H1 (cell line): Measurements from ENCODE around the gene CEACAM6. TPM values are rescaled to one million over a fixed set of nuclear protein-coding genes. Genes with fewer than 3 reads are reported as not detected.

Experiments
- CEBPB ChIP-seq: IDR thresholded peaks from 2 replicates; pipeline ENCODE4 v1.6.1; 2012; ENCODE audit warnings: low read depth, low read length
- CREB1 ChIP-seq: IDR thresholded peaks from 2 replicates; pipeline ENCODE4 v1.6.1; 2012; ENCODE audit warnings: inconsistent platforms
- CTBP2 ChIP-seq: IDR thresholded peaks from 2 replicates; pipeline ENCODE4 v1.7.0; 2011; ENCODE audit warnings: borderline replicate concordance, mild to moderate bottlenecking, moderate library complexity, mixed read lengths, low read length; ENCODE audit not compliant: insufficient read depth, insufficient read length
- EP300 ChIP-seq, 2 experiments: IDR thresholded peaks; 1 replicate in 1 of 2; 2 replicates in 1 of 2; pipeline ENCODE4 v1.6.1; 2011 to 2012; ENCODE audit warnings: low read depth in 2 of 2, low read length in 2 of 2, mild to moderate bottlenecking in 2 of 2, borderline replicate concordance in 1 of 2, inconsistent platforms in 1 of 2, moderate library complexity in 1 of 2
- HDAC6 ChIP-seq: IDR thresholded peaks from one replicate; pipeline ENCODE4 v1.7.1; 2012; ENCODE audit warnings: low read depth, mild to moderate bottlenecking, inconsistent platforms, low read length, moderate library complexity
- USF2 ChIP-seq: IDR thresholded peaks from 2 replicates; pipeline ENCODE4 v1.6.1; 2011; ENCODE audit warnings: low read length, improper control_type of control experiment
- polyA plus RNA-seq, 7 experiments: library from polyadenylated mRNA; depleted of rRNA in 3 of 7; stranded (reverse) in 5 of 7; unstranded in 2 of 7; fragments of >200 nt in 5 of 7; fragments of 200-250 nt in 2 of 7; gene quantifications; 1 replicate in 5 of 7; 2 replicates in 1 of 7; 4 replicates in 1 of 7; pipeline versions ENCODE4 v1.2.1 to v1.2.3, GENCODE V29; 2011 to 2013; ENCODE audit warnings: missing spikeins in 2 of 7, mixed read lengths in 2 of 7
- total RNA-seq: library from RNA; stranded (reverse); fragmentation: NEBNext Ultra II Directional; extraction: Animal tissue kit (Norgen Biotek cat#: 25700); gene quantifications from 2 replicates; pipeline ENCODE4 v1.2.1, GENCODE V29; 2021

Gene CEACAM6
- total and polyA plus RNA-seq, 2 of the 8 experiments (the other 6 are each of a cell fraction or from before 2014, with no cell fraction given), result not detected

DNA sequence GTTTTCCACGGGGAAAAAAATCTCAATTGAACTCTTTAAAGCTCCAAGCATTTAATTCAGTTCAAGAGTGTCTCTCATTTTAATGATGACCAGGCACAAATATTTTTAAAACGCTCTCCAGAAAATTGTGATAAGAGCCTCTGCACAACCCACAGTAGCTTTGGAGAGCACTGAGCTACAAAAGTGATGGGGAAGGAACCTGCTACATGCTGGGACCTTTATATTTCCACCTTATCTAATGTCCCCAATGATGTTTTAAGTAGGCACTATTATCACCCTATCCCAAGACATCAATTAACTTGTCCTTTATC is 14.1 kb upstream of the CEACAM6 start (continued):
- TF ChIP-seq EP300 (IDR thresholded peaks at IDR 0.05; ENCODE audit: borderline replicate concordance in 1 of 2, low read depth in 2 of 2, low read length in 2 of 2) (no peak), CTBP2 (no peak), USF2 (no peak), HDAC6 (no peak), CREB1 (no peak), CEBPB (no peak)
